Measurements from ENCODE around the gene TBATA.
A peak's percentile ranks its signal among the peaks of the same experiment; 100 is the strongest.

The TBATA gene

DNA sequence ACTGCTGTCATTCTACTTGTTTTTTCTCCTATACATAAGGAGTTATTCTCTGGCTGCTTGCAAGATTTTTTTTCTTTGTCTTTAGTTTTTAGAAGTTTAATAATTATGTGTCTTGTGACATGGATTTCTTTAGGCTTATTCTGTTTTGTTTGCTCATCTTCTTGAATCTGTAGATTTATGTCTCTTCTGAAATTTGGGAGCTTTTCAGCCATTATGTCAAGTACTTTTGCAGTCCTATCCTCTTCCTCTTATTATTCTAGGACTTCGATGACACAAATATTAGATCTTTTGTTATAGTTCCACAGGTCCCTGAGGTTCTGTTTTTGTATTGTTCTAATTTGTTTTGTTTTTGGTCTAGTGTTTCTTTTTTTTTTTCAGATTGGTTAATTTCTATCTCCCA, 16.7 kb upstream of the TBATA start:
- no peaks in the 10 kb centered on the region for H3K4me1 ChIP-seq (ENCODE audit: control insufficient read depth, insufficient read depth, low read length)
- H3K9me3 ChIP-seq (ENCODE audit: control insufficient read depth, insufficient read depth, low read depth, low read length), result no peaks in the 10 kb centered on the region
- no peak overlapping the region for H3K27ac ChIP-seq (ENCODE audit: extremely low read depth, low read depth, low read length)
- ChIA-PET CTCF (no interaction called here), POLR2A (interaction anchor here (0.7 kb wide), 2 partner anchors 38 to 324 kb away, joined by 3 to 5 read pairs; no protein-coding TSS in a partner anchor)
- H3K4me3 ChIP-seq (ENCODE audit: low read depth, low read length), result no peak overlapping the region
- peak; percentile 93 for TF ChIP-seq ZNF558 (tag by site-specific recombination; IDR thresholded peaks at IDR 0.05)
- no peak for TF ChIP-seq INSM2 (tag by site-specific recombination; IDR thresholded peaks at IDR 0.05)
- H3K36me3 ChIP-seq (ENCODE audit: control insufficient read depth in 2 of 2, insufficient read depth in 1 of 2, low read length in 2 of 2), result no peaks in the 10 kb centered on the region

DNA sequence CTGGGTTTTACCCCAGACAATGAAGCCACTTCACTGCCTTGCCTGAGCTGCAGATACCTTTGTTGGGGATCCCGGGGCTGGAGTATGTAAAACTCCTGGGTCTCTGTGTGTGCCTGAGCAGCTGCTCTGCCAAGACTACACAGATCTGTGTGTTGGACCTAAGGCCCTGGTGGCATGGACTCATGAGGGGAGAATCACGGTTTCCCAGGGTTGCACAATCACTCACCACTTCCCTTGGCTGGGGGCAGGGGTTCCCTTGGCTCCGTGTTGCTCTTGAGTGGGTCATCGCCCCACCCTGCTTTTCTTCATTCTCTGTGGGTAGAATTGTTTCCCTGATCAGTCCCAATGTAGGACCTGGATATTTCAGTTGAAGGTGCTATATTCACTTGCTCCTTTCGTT, 13.9 kb upstream of the TBATA start:
- Histone ChIP-seq H3K36me3 (ENCODE audit: control insufficient read depth in 2 of 2, insufficient read depth in 1 of 2, low read length in 2 of 2) (no peaks in the 10 kb centered on the region), H3K4me3 (ENCODE audit: low read depth, low read length) (no peak overlapping the region), H3K27ac (ENCODE audit: extremely low read depth, low read depth, low read length) (no peak overlapping the region), H3K9me3 (ENCODE audit: control insufficient read depth, insufficient read depth, low read depth, low read length) (no peaks in the 10 kb centered on the region), H3K4me1 (ENCODE audit: control insufficient read depth, insufficient read depth, low read length) (no peaks in the 10 kb centered on the region)
- CTCF ChIA-PET, result no interaction called here
- POLR2A ChIA-PET, result no interaction called here
- no peak for TF ChIP-seq ZNF544 (tag by site-specific recombination; IDR thresholded peaks at IDR 0.05)
- no peak for TF ChIP-seq ZSCAN23 (tag by site-specific recombination; IDR thresholded peaks at IDR 0.05)
- TF ChIP-seq ZNF555 (tag by site-specific recombination; conservative IDR thresholded peaks at IDR 0.05), result no peak
- TF ChIP-seq, protein P1, sequence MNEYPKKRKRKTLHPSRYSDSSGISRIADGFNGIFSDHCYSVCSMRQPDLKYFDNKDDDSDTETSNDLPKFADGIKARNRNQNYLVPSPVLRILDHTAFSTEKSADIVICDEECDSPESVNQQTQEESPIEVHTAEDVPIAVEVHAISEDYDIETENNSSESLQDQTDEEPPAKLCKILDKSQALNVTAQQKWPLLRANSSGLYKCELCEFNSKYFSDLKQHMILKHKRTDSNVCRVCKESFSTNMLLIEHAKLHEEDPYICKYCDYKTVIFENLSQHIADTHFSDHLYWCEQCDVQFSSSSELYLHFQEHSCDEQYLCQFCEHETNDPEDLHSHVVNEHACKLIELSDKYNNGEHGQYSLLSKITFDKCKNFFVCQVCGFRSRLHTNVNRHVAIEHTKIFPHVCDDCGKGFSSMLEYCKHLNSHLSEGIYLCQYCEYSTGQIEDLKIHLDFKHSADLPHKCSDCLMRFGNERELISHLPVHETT (tag by site-specific recombination; IDR thresholded peaks at IDR 0.05), result no peak
- no peak for TF ChIP-seq CTCF (tag by site-specific recombination; IDR thresholded peaks at IDR 0.05)
- TF ChIP-seq INSM2 (tag by site-specific recombination; IDR thresholded peaks at IDR 0.05), result no peak
- TF ChIP-seq, protein P2, sequence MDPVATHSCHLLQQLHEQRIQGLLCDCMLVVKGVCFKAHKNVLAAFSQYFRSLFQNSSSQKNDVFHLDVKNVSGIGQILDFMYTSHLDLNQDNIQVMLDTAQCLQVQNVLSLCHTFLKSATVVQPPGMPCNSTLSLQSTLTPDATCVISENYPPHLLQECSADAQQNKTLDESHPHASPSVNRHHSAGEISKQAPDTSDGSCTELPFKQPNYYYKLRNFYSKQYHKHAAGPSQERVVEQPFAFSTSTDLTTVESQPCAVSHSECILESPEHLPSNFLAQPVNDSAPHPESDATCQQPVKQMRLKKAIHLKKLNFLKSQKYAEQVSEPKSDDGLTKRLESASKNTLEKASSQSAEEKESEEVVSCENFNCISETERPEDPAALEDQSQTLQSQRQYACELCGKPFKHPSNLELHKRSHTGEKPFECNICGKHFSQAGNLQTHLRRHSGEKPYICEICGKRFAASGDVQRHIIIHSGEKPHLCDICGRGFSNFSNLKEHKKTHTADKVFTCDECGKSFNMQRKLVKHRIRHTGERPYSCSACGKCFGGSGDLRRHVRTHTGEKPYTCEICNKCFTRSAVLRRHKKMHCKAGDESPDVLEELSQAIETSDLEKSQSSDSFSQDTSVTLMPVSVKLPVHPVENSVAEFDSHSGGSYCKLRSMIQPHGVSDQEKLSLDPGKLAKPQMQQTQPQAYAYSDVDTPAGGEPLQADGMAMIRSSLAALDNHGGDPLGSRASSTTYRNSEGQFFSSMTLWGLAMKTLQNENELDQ (tag by site-specific recombination; IDR thresholded peaks at IDR 0.05; ENCODE audit: low read depth), result no peak
- TF ChIP-seq ZBTB1 (tag by site-specific recombination; IDR thresholded peaks at IDR 0.05), result no peak
- TF ChIP-seq ZNF510 (tag by site-specific recombination; IDR thresholded peaks at IDR 0.05; ENCODE audit: insufficient replicate concordance), result no peak
- TF ChIP-seq ZNF530 (tag by site-specific recombination; IDR thresholded peaks at IDR 0.05; ENCODE audit: low read depth), result no peak
- TF ChIP-seq, protein P3, sequence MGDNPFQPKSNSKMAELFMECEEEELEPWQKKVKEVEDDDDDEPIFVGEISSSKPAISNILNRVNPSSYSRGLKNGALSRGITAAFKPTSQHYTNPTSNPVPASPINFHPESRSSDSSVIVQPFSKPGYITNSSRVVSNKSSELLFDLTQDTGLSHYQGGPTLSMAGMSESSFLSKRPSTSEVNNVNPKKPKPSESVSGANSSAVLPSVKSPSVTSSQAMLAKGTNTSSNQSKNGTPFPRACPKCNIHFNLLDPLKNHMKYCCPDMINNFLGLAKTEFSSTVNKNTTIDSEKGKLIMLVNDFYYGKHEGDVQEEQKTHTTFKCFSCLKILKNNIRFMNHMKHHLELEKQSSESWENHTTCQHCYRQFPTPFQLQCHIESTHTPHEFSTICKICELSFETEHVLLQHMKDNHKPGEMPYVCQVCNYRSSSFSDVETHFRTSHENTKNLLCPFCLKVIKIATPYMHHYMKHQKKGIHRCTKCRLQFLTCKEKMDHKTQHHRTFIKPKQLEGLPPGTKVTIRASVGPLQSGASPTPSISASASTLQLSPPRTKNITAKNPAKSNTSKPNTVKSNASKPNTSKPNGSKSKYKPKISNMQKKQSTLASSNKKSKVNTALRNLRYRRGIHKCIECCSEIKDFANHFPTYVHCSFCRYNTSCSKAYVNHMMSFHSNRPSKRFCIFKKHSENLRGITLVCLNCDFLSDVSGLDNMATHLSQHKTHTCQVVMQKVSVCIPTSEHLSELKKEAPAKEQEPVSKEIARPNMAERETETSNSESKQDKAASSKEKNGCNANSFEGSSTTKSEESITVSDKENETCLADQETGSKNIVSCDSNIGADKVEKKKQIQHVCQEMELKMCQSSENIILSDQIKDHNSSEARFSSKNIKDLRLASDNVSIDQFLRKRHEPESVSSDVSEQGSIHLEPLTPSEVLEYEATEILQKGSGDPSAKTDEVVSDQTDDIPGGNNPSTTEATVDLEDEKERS (tag by site-specific recombination; IDR thresholded peaks at IDR 0.05), result no peak
- TF ChIP-seq ZNF266 (tag by site-specific recombination; IDR thresholded peaks at IDR 0.05; ENCODE audit: low read depth), result no peak
- TF ChIP-seq ZNF513 (tag by site-specific recombination; IDR thresholded peaks at IDR 0.05), result no peak
- no peak for TF ChIP-seq ZNF785 (tag by site-specific recombination; IDR thresholded peaks at IDR 0.05)
- TF ChIP-seq ZNF2 (tag by site-specific recombination; IDR thresholded peaks at IDR 0.05), result no peak
- no peak for TF ChIP-seq PBX3 (CRISPR knock-in tag; IDR thresholded peaks at IDR 0.05)
- no peak for TF ChIP-seq ZNF629 (tag by site-specific recombination; IDR thresholded peaks at IDR 0.05)
- TF ChIP-seq ZNF248 (tag by site-specific recombination; IDR thresholded peaks at IDR 0.05), result no peak
- TF ChIP-seq FEZF1 (tag by site-specific recombination; IDR thresholded peaks at IDR 0.05), result no peak
